Coronary artery (tissue), 2 donors: Measurements from ENCODE around the gene TOE1.

Experiments used
- DNase-seq: peaks from one replicate; pipeline ENCODE4 v3.0.0-alpha.2; 2017; ENCODE audit warnings: low spot score
- H3K27ac ChIP-seq, 2 donors: fragments of 200-600 bp; sonication (generic); one replicate each; pipeline ENCODE4 v1.5.1; 2016 to 2019
- H3K4me3 ChIP-seq: fragments of 200-600 bp; sonication (generic); 2 replicates; pipeline ENCODE4 v1.5.1; 2016; ENCODE audit warnings: mild to moderate bottlenecking, moderate library complexity
- TF ChIP-seq, protein P1 (sequence below): fragments of 200-600 bp; sonication (generic); IDR thresholded peaks from one replicate; pipeline ENCODE4 v1.5.1; 2019; ENCODE audit warnings: antibody characterized with exemption

TOE1 gene

DNA sequence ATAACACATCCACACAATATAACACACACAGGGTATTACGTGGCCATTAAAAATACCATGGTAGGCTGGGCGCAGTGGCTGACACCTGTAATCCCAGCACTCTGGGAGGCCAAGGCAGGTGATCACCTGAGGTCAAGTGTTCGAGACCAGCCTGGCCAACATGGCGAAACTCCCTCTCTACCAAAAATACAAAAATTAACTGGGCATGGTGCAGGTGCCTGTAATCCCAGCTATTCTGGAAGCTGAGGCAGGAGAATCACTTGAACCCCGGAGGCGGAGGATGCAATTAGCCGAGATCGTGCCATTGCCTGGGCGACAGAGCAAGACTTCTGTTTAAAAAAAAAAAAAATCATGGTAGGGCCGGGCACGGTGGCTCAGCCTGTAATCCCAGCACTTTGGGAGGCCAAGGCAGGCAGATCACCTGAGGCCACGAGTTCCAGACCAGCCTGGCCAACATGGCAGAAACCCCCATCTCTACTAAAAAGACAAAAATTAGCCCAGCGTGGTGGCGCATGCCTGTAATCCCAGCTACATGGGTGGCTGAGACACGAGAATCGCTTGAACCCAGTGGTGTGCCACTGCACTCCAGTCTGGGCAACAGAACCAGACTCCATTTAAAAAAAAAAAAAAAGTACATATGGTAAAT lies 37.3 kb upstream of the TOE1 start:
- Histone ChIP-seq H3K4me3 (peak overlapping the region; percentile 90), H3K27ac (peak overlapping the region; percentile 72 to 87)
- TF ChIP-seq, protein P1, sequence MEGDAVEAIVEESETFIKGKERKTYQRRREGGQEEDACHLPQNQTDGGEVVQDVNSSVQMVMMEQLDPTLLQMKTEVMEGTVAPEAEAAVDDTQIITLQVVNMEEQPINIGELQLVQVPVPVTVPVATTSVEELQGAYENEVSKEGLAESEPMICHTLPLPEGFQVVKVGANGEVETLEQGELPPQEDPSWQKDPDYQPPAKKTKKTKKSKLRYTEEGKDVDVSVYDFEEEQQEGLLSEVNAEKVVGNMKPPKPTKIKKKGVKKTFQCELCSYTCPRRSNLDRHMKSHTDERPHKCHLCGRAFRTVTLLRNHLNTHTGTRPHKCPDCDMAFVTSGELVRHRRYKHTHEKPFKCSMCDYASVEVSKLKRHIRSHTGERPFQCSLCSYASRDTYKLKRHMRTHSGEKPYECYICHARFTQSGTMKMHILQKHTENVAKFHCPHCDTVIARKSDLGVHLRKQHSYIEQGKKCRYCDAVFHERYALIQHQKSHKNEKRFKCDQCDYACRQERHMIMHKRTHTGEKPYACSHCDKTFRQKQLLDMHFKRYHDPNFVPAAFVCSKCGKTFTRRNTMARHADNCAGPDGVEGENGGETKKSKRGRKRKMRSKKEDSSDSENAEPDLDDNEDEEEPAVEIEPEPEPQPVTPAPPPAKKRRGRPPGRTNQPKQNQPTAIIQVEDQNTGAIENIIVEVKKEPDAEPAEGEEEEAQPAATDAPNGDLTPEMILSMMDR = no peak
- DNase-seq = no peak

GRCh38 chr1:45303520-45304310 lies 36.3 kb upstream of the TOE1 start:
- TF ChIP-seq, protein P1 = peak; percentile 13
- peak; percentile 98 for DNase-seq
- Histone ChIP-seq H3K4me3 (peak overlapping the region; percentile 90), H3K27ac (peak overlapping the region; percentile 76 to 93)

DNA sequence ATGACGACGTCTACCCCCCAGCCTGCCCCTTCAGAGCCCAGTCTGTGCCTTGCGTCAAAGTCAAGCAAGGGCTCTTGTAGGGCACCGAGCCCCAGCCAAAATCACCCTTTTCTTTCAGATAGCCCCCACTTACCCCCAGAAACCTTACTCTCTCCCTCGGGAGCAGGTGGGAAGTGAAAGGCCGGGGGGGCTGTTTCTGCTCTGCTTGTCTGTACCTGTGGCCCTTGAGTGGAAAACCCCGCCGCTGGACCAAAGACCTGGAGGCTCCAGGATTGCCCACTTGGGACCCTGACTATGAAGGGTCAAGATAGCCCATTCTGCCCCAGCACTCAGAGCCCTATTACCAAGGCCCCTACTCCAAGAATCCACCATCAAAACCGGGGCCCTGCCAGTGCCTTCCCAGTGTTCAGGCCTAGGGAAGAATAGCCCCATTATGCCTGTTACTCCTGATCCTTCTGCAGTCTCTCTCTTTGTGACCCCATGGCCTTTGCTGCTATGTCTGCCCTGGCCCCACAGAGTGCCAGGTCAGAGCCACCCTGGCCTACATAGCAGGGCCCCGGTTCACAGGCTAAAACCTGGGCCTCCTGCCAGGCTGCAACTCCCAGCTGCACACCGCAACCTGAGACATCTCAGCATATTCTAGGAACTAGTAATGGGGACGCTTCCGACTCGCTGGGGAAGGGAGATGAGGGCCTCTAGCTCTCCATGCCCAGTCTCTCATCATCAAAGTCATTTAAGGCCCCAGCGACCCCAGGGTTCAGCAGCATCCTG lies 35.5 kb upstream of the TOE1 start:
- TF ChIP-seq, protein P1 = no peak
- no peak for DNase-seq

GRCh38 chr1:45305231-45305630 lies 34.7 kb upstream of the TOE1 start:
- Histone ChIP-seq H3K4me3 (no peak overlapping the region), H3K27ac (no peak overlapping the region)
- TF ChIP-seq, protein P1 = no peak
- DNase-seq = no peak

More for the DNA sequence above, 35.5 kb upstream of the TOE1 start:
- Histone ChIP-seq H3K27ac (peak overlapping the region; percentile 76 to 93), H3K4me3 (peak overlapping the region; percentile 90)

GRCh38 chr1:45306319-45306718 lies 33.7 kb upstream of the TOE1 start:
- no peak overlapping the region for H3K27ac ChIP-seq

GRCh38 chr1:45306905-45307304 lies 33.1 kb upstream of the TOE1 start:
- TF ChIP-seq, protein P1 = no peak
- Histone ChIP-seq H3K27ac (no peak overlapping the region), H3K4me3 (no peak overlapping the region)
- DNase-seq = no peak

More at GRCh38 chr1:45306319-45306718, 33.7 kb upstream of the TOE1 start:
- no peak for DNase-seq
- TF ChIP-seq, protein P1 = no peak
- no peak overlapping the region for H3K4me3 ChIP-seq
